C4-2B (cell line): ENCODE results near the gene CYSTM1.

Experiments
- ZFX ChIP-seq: fragments of 450-650 bp; IDR thresholded peaks from 2 replicates; pipeline ENCODE4 v1.6.1; 2017
- TF ChIP-seq, protein P1 (sequence below): fragments of 450-650 bp; conservative IDR thresholded peaks from 2 replicates; pipeline ENCODE4 v1.5.1; 2017; ENCODE audit warnings: mild to moderate bottlenecking

DNA sequence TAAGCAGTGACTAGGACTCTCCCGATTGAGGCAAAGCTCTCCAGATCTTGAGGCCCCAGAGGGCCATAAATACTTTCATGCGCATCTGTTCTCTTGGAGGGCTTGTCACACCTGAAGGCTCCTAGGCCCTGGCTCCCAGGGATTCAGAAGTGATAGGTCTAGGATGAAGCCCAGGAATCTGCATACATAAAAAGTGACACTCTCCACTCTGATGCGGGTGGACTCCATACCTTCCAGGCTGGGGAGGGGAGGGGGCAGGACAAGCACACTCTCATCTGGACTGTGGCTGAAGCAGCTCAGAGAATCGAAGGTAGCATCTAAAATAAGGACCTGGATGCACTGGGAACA, 9.1 kb upstream of the CYSTM1 start:
- TF ChIP-seq, protein P1, sequence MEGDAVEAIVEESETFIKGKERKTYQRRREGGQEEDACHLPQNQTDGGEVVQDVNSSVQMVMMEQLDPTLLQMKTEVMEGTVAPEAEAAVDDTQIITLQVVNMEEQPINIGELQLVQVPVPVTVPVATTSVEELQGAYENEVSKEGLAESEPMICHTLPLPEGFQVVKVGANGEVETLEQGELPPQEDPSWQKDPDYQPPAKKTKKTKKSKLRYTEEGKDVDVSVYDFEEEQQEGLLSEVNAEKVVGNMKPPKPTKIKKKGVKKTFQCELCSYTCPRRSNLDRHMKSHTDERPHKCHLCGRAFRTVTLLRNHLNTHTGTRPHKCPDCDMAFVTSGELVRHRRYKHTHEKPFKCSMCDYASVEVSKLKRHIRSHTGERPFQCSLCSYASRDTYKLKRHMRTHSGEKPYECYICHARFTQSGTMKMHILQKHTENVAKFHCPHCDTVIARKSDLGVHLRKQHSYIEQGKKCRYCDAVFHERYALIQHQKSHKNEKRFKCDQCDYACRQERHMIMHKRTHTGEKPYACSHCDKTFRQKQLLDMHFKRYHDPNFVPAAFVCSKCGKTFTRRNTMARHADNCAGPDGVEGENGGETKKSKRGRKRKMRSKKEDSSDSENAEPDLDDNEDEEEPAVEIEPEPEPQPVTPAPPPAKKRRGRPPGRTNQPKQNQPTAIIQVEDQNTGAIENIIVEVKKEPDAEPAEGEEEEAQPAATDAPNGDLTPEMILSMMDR, result no peak
- no peak for TF ChIP-seq ZFX
